ENCODE data around the gene ATP9B.

DNA sequence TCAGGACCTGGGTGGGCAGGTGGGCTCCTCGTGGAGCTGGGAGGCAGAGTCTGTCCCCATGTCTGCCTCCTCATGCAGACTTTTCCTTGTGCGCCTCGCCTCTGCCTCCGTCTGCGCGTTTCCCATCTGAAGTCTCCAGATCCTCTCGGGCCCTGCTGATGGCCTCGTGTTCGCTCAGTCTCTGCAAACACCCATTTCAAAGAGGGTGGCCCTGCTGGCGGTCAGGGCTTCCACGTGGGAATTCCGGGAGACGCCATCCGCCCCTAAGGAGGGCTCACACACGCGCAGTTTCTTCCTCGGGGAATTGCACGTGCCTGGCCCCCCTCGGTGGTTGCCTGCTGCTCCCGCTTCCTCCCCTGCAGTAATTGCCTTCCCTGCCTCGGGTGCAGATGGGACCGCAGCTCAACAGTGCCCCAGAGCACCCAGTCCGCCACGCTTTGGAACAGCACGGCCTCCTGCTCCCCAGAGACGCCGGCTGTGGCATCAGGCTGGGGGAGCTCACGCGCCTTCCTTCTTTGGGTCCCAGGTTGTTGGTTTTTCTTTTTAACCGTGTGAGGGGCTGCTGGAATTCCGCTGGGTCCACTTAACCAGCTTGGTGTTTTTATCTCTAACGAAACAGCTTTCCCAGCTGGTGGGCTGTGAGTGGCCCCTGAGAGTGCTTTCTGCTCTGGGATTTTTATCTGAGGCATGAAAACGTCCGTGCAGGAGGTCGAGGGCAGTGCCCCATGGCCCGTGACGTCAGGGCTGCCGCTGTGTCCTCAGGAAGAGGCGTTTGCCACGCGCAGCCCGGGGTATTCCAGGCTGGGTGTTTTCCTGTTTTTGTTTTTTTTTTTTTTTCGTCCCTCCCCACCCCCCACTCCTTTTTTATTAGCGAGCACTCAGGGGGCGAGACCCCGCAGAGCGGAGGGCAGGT is 342.7 kb downstream of the ATP9B start:
- TF ChIP-seq POLR2A (IDR thresholded peaks at IDR 0.05; ENCODE audit: low read depth, low read length) = no peak
- no peak for TF ChIP-seq POLR2AphosphoS5 (IDR thresholded peaks at IDR 0.05; ENCODE audit: low read depth, low read length)
- TF ChIP-seq SPI1 (IDR thresholded peaks at IDR 0.05; ENCODE audit: low read depth, low read length) = no peak
- TF ChIP-seq POU2F2 (IDR thresholded peaks at IDR 0.05; ENCODE audit: low read depth, low read length) = no peak
- TF ChIP-seq TAF1 (IDR thresholded peaks at IDR 0.05; ENCODE audit: low read depth, low read length) = no peak

All from GM12891 (cell line).